H1 (cell line): ENCODE measurements around the gene NEURL1. TPM values are rescaled to one million over a fixed set of nuclear protein-coding genes. Genes with fewer than 3 reads are reported as not detected.
A peak's percentile ranks its signal among the peaks of the same experiment; 100 is the strongest.

ENCODE experiments used
- CTCF ChIA-PET: fragments of 300-600 bp; sonication (Branson Sonifier 250); formaldehyde crosslinking; loops from one replicate; lab custom pipeline; 2021; ENCODE audit not compliant: partially characterized antibody; lab: Charles Lee
- POLR2A ChIA-PET: fragments of 300-600 bp; sonication (Branson Sonifier 250); formaldehyde crosslinking; loops from one replicate; lab custom pipeline; 2021; ENCODE audit warnings: inconsistent platforms; ENCODE audit not compliant: partially characterized antibody; lab: Charles Lee
- DNase-seq, 2 experiments: peaks; one replicate each; pipeline versions ENCODE4 v3.0.0 to v3.0.0-alpha.2; 2010 to 2022; ENCODE audit warnings: low spot score in 2 of 2, low read depth in 1 of 2, mixed read lengths in 1 of 2
- FAIRE-seq: peaks from 2 replicates; lab custom pipeline; 2011; peaks lifted over from hg19 to GRCh38; lab: Jason Lieb, UNC
- H2AFZ ChIP-seq: 2 replicates; pipeline ENCODE4 v1.8.1; 2012; ENCODE audit warnings: low read length, inconsistent platforms
- H2AK5ac ChIP-seq: 2 replicates; pipeline ENCODE4 v1.6.1; 2013; ENCODE audit warnings: low read depth, low read length
- H2BK120ac ChIP-seq: replicated peaks from 2 replicates; pipeline ENCODE3; 2013; ENCODE audit warnings: low read depth, low read length, inconsistent platforms
- H2BK12ac ChIP-seq: 2 replicates; pipeline ENCODE4 v1.6.1; 2013; ENCODE audit warnings: low read depth, low read length
- H2BK15ac ChIP-seq: 2 replicates; pipeline ENCODE4 v1.6.1; 2013; ENCODE audit warnings: low read length
- H2BK20ac ChIP-seq: 2 replicates; pipeline ENCODE4 v1.6.1; 2013; ENCODE audit warnings: low read length
- H2BK5ac ChIP-seq: 2 replicates; pipeline ENCODE4 v1.6.1; 2013; ENCODE audit warnings: low read depth, low read length
- H3K14ac ChIP-seq: 2 replicates; pipeline ENCODE4 v1.6.1; 2013; ENCODE audit warnings: inconsistent platforms; ENCODE audit not compliant: insufficient read length
- H3K18ac ChIP-seq: 2 replicates; pipeline ENCODE4 v1.6.1; 2013; ENCODE audit warnings: low read length; ENCODE audit errors: extremely low read depth
- H3K23ac ChIP-seq: 2 replicates; pipeline ENCODE4 v1.6.1; 2013; ENCODE audit warnings: inconsistent platforms; ENCODE audit not compliant: insufficient read length
- H3K23me2 ChIP-seq: 2 replicates; pipeline ENCODE4 v1.6.1; 2013; ENCODE audit warnings: low read depth, low read length
- H3K27ac ChIP-seq: 2 replicates; pipeline ENCODE4 v1.6.1; 2011; ENCODE audit warnings: low read depth, low read length, inconsistent platforms
- H3K27me3 ChIP-seq, 4 experiments: replicated peaks in 1 of 4; 1 replicate in 1 of 4; 2 replicates in 3 of 4; pipeline versions ENCODE4 v1.6.1 to v1.8.1; 2011 to 2013; ENCODE audit warnings: low read length in 3 of 4, mild to moderate bottlenecking in 3 of 4, inconsistent platforms in 2 of 4, mixed read lengths in 2 of 4, moderate library complexity in 1 of 4; ENCODE audit not compliant: control insufficient read depth in 3 of 4, insufficient read depth in 3 of 4; ENCODE audit errors: extremely low read depth in 1 of 4
- H3K36me3 ChIP-seq, 4 experiments: 2 replicates each; pipeline versions ENCODE4 v1.6.1 to v1.8.1; 2011 to 2013; ENCODE audit warnings: mild to moderate bottlenecking in 4 of 4, low read length in 3 of 4, moderate library complexity in 2 of 4, control low read depth in 1 of 4, inconsistent platforms in 1 of 4; ENCODE audit not compliant: insufficient read depth in 4 of 4, control insufficient read depth in 2 of 4
- H3K4ac ChIP-seq: replicated peaks from 2 replicates; pipeline ENCODE3; 2013; ENCODE audit warnings: low read length, low read depth, mixed read lengths, inconsistent platforms; ENCODE audit not compliant: insufficient read length
- H3K4me1 ChIP-seq, 4 experiments: replicated peaks in 1 of 4; 1 replicate in 1 of 4; 2 replicates in 3 of 4; pipeline versions ENCODE4 v1.6.1 to v1.8.1; 2011 to 2013; ENCODE audit warnings: low read length in 3 of 4, inconsistent platforms in 2 of 4, mixed read lengths in 1 of 4; ENCODE audit not compliant: insufficient read depth in 4 of 4, control insufficient read depth in 3 of 4
- H3K4me2 ChIP-seq, 2 experiments: 2 replicates each; pipeline versions ENCODE4 v1.6.1 to v1.8.1; 2011 to 2013; ENCODE audit warnings: low read depth in 2 of 2, low read length in 2 of 2, control low read depth in 1 of 2, inconsistent platforms in 1 of 2, mild to moderate bottlenecking in 1 of 2; ENCODE audit not compliant: insufficient read depth in 1 of 2
- H3K4me3 ChIP-seq, 4 experiments: fragments of 200-600, 300-600 bp in 1 of 4; sonication (generic), shearing (Covaris generic), sonication (Bioruptor Twin) in 1 of 4; 2 replicates each; pipeline versions ENCODE4 v1.5.1 to v1.8.1; 2011 to 2016; ENCODE audit warnings: low read length in 4 of 4, low read depth in 3 of 4, control low read depth in 2 of 4, inconsistent platforms in 2 of 4, mild to moderate bottlenecking in 2 of 4, mixed read lengths in 1 of 4, moderate library complexity in 1 of 4; ENCODE audit not compliant: insufficient read depth in 2 of 4; ENCODE audit errors: extremely low read depth in 1 of 4
- H3K56ac ChIP-seq: replicated peaks from 2 replicates; pipeline ENCODE3; 2013; ENCODE audit warnings: low read depth, mild to moderate bottlenecking, mixed read lengths, low read length, inconsistent platforms; ENCODE audit not compliant: insufficient read length
- H3K79me1 ChIP-seq: 2 replicates; pipeline ENCODE4 v1.6.1; 2013; ENCODE audit warnings: low read depth, low read length, control low read depth
- H3K79me2 ChIP-seq, 2 experiments: 2 replicates each; pipeline versions ENCODE4 v1.6.1 to v1.8.1; 2012 to 2013; ENCODE audit warnings: low read length in 2 of 2, mild to moderate bottlenecking in 2 of 2, inconsistent platforms in 1 of 2; ENCODE audit not compliant: insufficient read depth in 2 of 2, control insufficient read depth in 1 of 2
- H3K9ac ChIP-seq, 4 experiments: replicated peaks in 1 of 4; 1 replicate in 1 of 4; 2 replicates in 3 of 4; pipeline versions ENCODE4 v1.6.1 to v1.8.1; 2011 to 2013; ENCODE audit warnings: low read depth in 3 of 4, low read length in 3 of 4, control low read depth in 2 of 4, mild to moderate bottlenecking in 2 of 4, moderate library complexity in 2 of 4, inconsistent platforms in 1 of 4; ENCODE audit errors: extremely low read depth in 1 of 4
- H3K9me3 ChIP-seq, 2 experiments: 2 replicates each; pipeline versions ENCODE4 v1.6.1 to v1.8.1; 2012 to 2013; ENCODE audit warnings: mild to moderate bottlenecking in 2 of 2, moderate library complexity in 2 of 2, control low read depth in 1 of 2, inconsistent platforms in 1 of 2, low read depth in 1 of 2, low read length in 1 of 2, mixed read lengths in 1 of 2; ENCODE audit not compliant: insufficient read depth in 2 of 2
- H4K20me1 ChIP-seq, 2 experiments: replicated peaks in 1 of 2; 2 replicates each; pipeline versions ENCODE3 to v1.8.1; 2011 to 2013; ENCODE audit warnings: inconsistent platforms in 2 of 2, low read length in 2 of 2, mild to moderate bottlenecking in 1 of 2; ENCODE audit not compliant: insufficient read depth in 2 of 2, control insufficient read depth in 1 of 2
- H4K5ac ChIP-seq: 2 replicates; pipeline ENCODE4 v1.6.1; 2013; ENCODE audit warnings: low read length, low read depth, mixed read lengths, inconsistent platforms; ENCODE audit not compliant: insufficient read length
- H4K8ac ChIP-seq: 2 replicates; pipeline ENCODE4 v1.8.0; 2013; ENCODE audit warnings: mild to moderate bottlenecking, moderate library complexity, low read length, inconsistent platforms; ENCODE audit not compliant: insufficient read depth; ENCODE audit errors: extremely low read depth
- H4K91ac ChIP-seq: replicated peaks from 2 replicates; pipeline ENCODE3; 2013; ENCODE audit warnings: low read length, mixed read lengths, inconsistent platforms; ENCODE audit not compliant: insufficient read length
- BACH1 ChIP-seq: IDR thresholded peaks from 2 replicates; pipeline ENCODE4 v1.6.1; 2012; ENCODE audit warnings: low read length, improper control_type of control experiment
- BCL11A ChIP-seq, 2 experiments: IDR thresholded peaks; one replicate each; pipeline ENCODE4 v1.6.1; 2011; ENCODE audit warnings: low read depth in 2 of 2, low read length in 2 of 2, mild to moderate bottlenecking in 2 of 2
- CBX8 ChIP-seq: fragments of 300-800, 300-1000 bp; sonication (generic); IDR thresholded peaks from 2 replicates; pipeline ENCODE4 v1.7.1; 2016; ENCODE audit warnings: low read depth, low read length, borderline replicate concordance
- CHD2 ChIP-seq: IDR thresholded peaks from 2 replicates; pipeline ENCODE4 v1.6.1; 2012; ENCODE audit warnings: low read length, improper control_type of control experiment
- CTBP2 ChIP-seq: IDR thresholded peaks from 2 replicates; pipeline ENCODE4 v1.7.0; 2011; ENCODE audit warnings: borderline replicate concordance, mild to moderate bottlenecking, moderate library complexity, mixed read lengths, low read length; ENCODE audit not compliant: insufficient read depth, insufficient read length
- EP300 ChIP-seq, 2 experiments: IDR thresholded peaks; 1 replicate in 1 of 2; 2 replicates in 1 of 2; pipeline ENCODE4 v1.6.1; 2011 to 2012; ENCODE audit warnings: low read depth in 2 of 2, low read length in 2 of 2, mild to moderate bottlenecking in 2 of 2, borderline replicate concordance in 1 of 2, inconsistent platforms in 1 of 2, moderate library complexity in 1 of 2
- GABPA ChIP-seq: IDR thresholded peaks from 2 replicates; pipeline ENCODE4 v1.6.1; 2011; ENCODE audit warnings: mild to moderate bottlenecking, low read length, moderate library complexity, borderline replicate concordance; ENCODE audit not compliant: insufficient read depth
- RAD21 ChIP-seq, 2 experiments: IDR thresholded peaks in 1 of 2; conservative IDR thresholded peaks in 1 of 2; 2 replicates each; pipeline ENCODE4 v1.6.1; 2011; ENCODE audit warnings: low read depth in 2 of 2, low read length in 2 of 2, improper control_type of control experiment in 1 of 2, inconsistent platforms in 1 of 2, mild to moderate bottlenecking in 1 of 2, moderate library complexity in 1 of 2
- RFX5 ChIP-seq: IDR thresholded peaks from 2 replicates; pipeline ENCODE4 v1.6.1; 2011; ENCODE audit warnings: low read depth, low read length, improper control_type of control experiment, borderline replicate concordance
- SIRT6 ChIP-seq: IDR thresholded peaks from one replicate; pipeline ENCODE4 v1.7.1; 2012; ENCODE audit warnings: low read length, inconsistent platforms
- WGBS, 2 experiments: shearing (Covaris generic) in 1 of 2; methylation state at CpG; one replicate each; pipeline versions ENCODE4 v1.1.6 to v1.1.7; 2013 to 2015; ENCODE audit warnings: low lambda C conversion rate in 2 of 2, mixed read lengths in 2 of 2, inconsistent platforms in 1 of 2, low coverage in 1 of 2, missing lambda C conversion rate in 1 of 2; ENCODE audit not compliant: insufficient replicate concordance in 2 of 2, insufficient coverage in 1 of 2, insufficient read length in 1 of 2; ENCODE audit errors: extremely low coverage in 1 of 2, missing lambda C conversion rate in 1 of 2; 5-methylcytosine and 5-hydroxymethylcytosine counted together
- polyA plus RNA-seq, 7 experiments: library from polyadenylated mRNA; depleted of rRNA in 3 of 7; stranded (reverse) in 5 of 7; unstranded in 2 of 7; fragments of >200 nt in 5 of 7; fragments of 200-250 nt in 2 of 7; gene quantifications; 1 replicate in 5 of 7; 2 replicates in 1 of 7; 4 replicates in 1 of 7; pipeline versions ENCODE4 v1.2.1 to v1.2.3, GENCODE V29; 2011 to 2013; ENCODE audit warnings: missing spikeins in 2 of 7, mixed read lengths in 2 of 7
- total RNA-seq: library from RNA; stranded (reverse); fragmentation: NEBNext Ultra II Directional; extraction: Animal tissue kit (Norgen Biotek cat#: 25700); gene quantifications from 2 replicates; pipeline ENCODE4 v1.2.1, GENCODE V29; 2021

The NEURL1 gene
- total and polyA plus RNA-seq, 2 of the 8 experiments (the other 6 are each of a cell fraction or from before 2014, with no cell fraction given): 0.54 to 0.58 TPM

DNA sequence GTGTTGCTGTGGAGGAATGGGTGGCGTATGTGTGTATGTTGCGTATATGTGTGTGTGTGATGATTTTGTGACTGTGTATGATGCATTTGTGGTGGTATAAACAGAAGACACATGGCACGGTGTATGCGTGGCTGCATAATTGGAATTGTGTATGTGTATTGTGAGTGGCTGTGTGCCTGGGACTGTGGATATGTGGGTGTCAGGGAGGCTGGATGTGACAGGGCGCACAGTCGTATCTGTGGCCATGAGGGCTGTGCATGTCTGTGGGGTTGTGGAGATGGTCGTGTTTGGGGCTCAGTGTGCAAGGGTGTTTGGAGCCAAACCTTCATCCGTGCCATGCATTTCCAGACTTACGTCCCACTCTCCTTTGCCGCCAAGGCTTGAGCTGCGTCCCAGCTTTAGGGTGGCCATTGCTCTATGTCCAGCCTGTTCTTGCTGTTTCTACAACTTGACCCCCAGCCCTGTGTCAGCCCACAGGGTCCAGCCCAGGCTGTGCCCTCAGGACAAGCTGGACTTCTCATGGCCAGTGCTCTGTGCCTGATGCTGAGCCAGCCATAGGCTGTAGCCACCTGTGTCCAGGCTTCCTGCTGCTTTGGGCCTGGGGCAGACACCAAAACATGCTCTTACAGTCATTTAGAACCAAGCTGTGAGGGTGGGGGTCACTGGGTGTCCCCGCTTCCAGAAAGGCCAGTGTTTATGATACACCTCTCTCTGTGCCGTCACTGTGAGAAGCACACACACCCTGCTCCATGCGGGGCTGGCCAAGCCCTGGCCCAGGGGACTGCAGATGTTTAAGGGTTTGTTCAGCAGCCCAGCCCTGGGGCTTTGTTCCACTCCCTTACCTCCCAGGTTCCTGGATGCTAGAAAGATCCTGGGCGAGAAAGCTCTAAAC, 127.6 kb downstream of the NEURL1 start:
- FAIRE-seq (no peak), DNase-seq (no peak)
- H3K36me3 ChIP-seq: peaks cover 0 to 5% (median 0%) of the 10 kb centered on the region in 4 experiments; a peak in 2 of 8 replicates
- no peak overlapping the region for H2AFZ ChIP-seq
- H2AK5ac ChIP-seq: peak overlapping the region; percentile 40; the same call in 1 of the 2 replicates
- no peaks in the 10 kb centered on the region for H4K20me1 ChIP-seq
- H3K27ac ChIP-seq: no peak overlapping the region
- no peaks in the 10 kb centered on the region for H3K79me2 ChIP-seq
- H4K91ac ChIP-seq: peak overlapping the region; percentile 88
- H4K5ac ChIP-seq: no peak overlapping the region
- peak overlapping the region; percentile 61; the same call in 1 of the 2 replicates for H2BK15ac ChIP-seq
- no peak overlapping the region for H3K14ac ChIP-seq
- 0 out of 2 replicates have a peak overlapping the region, but pooled peaks have one; percentile 63 for H2BK12ac ChIP-seq
- CTCF ChIA-PET: interaction anchor here (0.8 to 10.9 kb wide), 15 partner anchors 9 to 92 kb away, joined by 3 to 114 read pairs (median 5); no protein-coding TSS in a partner anchor
- 90 to 100% methylated on average over 1 to 15 of the region's 15 CpGs for WGBS, 2 experiments
- no peak overlapping the region for H3K56ac ChIP-seq
- H3K27me3 ChIP-seq: no peaks in the 10 kb centered on the region
- no peak overlapping the region for H3K4me2 ChIP-seq
- H2BK5ac ChIP-seq: peak overlapping the region; percentile 66; the same call in 1 of the 2 replicates
- no peak overlapping the region for H2BK120ac ChIP-seq
- H3K23ac ChIP-seq: no peak overlapping the region
- H4K8ac ChIP-seq: peak overlapping the region; percentile 17; the same call in 1 of the 2 replicates
- peak overlapping the region; percentile 76 for H3K4ac ChIP-seq
- H3K9ac ChIP-seq: no peak overlapping the region
- no peak overlapping the region for H3K4me3 ChIP-seq
- no peaks in the 10 kb centered on the region for H3K79me1 ChIP-seq
- H3K9me3 ChIP-seq: no peaks in the 10 kb centered on the region
- no peaks in the 10 kb centered on the region; a peak in 1 of 7 replicates for H3K4me1 ChIP-seq
- H3K23me2 ChIP-seq: no peaks in the 10 kb centered on the region; the same call in 1 of the 2 replicates
- H2BK20ac ChIP-seq: 0 out of 2 replicates have a peak overlapping the region, but pooled peaks have one; percentile 13
- H3K18ac ChIP-seq: no peak overlapping the region; the same call in 1 of the 2 replicates
- POLR2A ChIA-PET: interaction anchor here (1.6 kb wide), 1 partner anchor 38 kb away, joined by 4 read pairs; no protein-coding TSS in a partner anchor
- TF ChIP-seq BACH1 (no peak), RAD21 (IDR thresholded peaks at IDR 0.05 in 1 of 2, conservative IDR thresholded peaks at IDR 0.05 in 1 of 2; ENCODE audit: low read depth in 2 of 2, low read length in 2 of 2) (no peak), SIRT6 (no peak), GABPA (no peak), CBX8 (no peak), CHD2 (no peak), EP300 (IDR thresholded peaks at IDR 0.05; ENCODE audit: borderline replicate concordance in 1 of 2, low read depth in 2 of 2, low read length in 2 of 2) (no peak), BCL11A (IDR thresholded peaks at IDR 0.05; ENCODE audit: low read depth in 2 of 2, low read length in 2 of 2) (no peak), RFX5 (no peak), CTBP2 (no peak)
